Kidney epithelial cell (primary cell): ENCODE measurements around the gene AKR1C1. TPM values are rescaled to one million over a fixed set of nuclear protein-coding genes. Genes with fewer than 3 reads are reported as not detected.
"Not testable (repeated sequence)": the region's sequence is repeated elsewhere in the genome, so short reads cannot be mapped to it uniquely, and the experiment has no call there.

Experiments used
- DNase-seq: peaks from one replicate; pipeline ENCODE4 v3.0.0-alpha.2; 2010; ENCODE audit warnings: low read depth
- H3K27me3 ChIP-seq: 2 replicates; pipeline ENCODE4 v1.6.0; 2011; ENCODE audit warnings: low read length; ENCODE audit not compliant: control insufficient read depth, insufficient read depth
- H3K36me3 ChIP-seq: 2 replicates; pipeline ENCODE4 v1.5.1; 2011; ENCODE audit warnings: low read length; ENCODE audit not compliant: control insufficient read depth, insufficient read depth
- H3K4me3 ChIP-seq: 2 replicates; pipeline ENCODE4 v1.5.1; 2011; ENCODE audit warnings: low read depth, mild to moderate bottlenecking, control low read depth, low read length
- CTCF ChIP-seq: IDR thresholded peaks from 2 replicates; pipeline ENCODE4 v1.5.1; 2011; ENCODE audit warnings: mild to moderate bottlenecking, moderate library complexity, low read length, control low read depth, inconsistent platforms; ENCODE audit not compliant: insufficient read depth, poor library complexity, severe bottlenecking
- total RNA-seq: library from RNA; depleted of rRNA; stranded (reverse); fragments of >200 nt; gene quantifications from 2 replicates; pipeline ENCODE4 v1.2.3, GENCODE V29; 2015

The AKR1C1 gene
- total RNA-seq, 1 donor from 2014 or later = 1.2 TPM

GRCh38 chr10:4941540-4942330 lies 21.5 kb upstream of the AKR1C1 start:
- Histone ChIP-seq H3K36me3 (no peaks in the 10 kb centered on the region), H3K27me3 (no peaks in the 10 kb centered on the region), H3K4me3 (no peak overlapping the region)
- no peak for DNase-seq
- TF ChIP-seq CTCF = no peak

- H3K27me3 ChIP-seq, DNase-seq, H3K4me3 ChIP-seq, H3K36me3 ChIP-seq: not testable (repeated sequence)
- peak; percentile 20 for TF ChIP-seq CTCF
Observed at GRCh38 chr10:4942931-4943330, 20.3 kb upstream of the AKR1C1 start.

GRCh38 chr10:4943416-4943815 lies 19.8 kb upstream of the AKR1C1 start:
- not testable (repeated sequence) for DNase-seq, H3K27me3 ChIP-seq, H3K36me3 ChIP-seq, H3K4me3 ChIP-seq

- Histone ChIP-seq H3K27me3 (no peaks in the 10 kb centered on the region), H3K4me3 (no peak overlapping the region), H3K36me3 (no peaks in the 10 kb centered on the region)
- no peak for TF ChIP-seq CTCF
- DNase-seq = no peak
Observed at GRCh38 chr10:4943821-4944220, 19.4 kb upstream of the AKR1C1 start.

- H3K27me3 ChIP-seq = no peaks in the 10 kb centered on the region
- H3K4me3 ChIP-seq = no peak overlapping the region
- no peaks in the 10 kb centered on the region for H3K36me3 ChIP-seq
- no peak for DNase-seq
- TF ChIP-seq CTCF = no peak
Observed at GRCh38 chr10:4944841-4945240, 18.4 kb upstream of the AKR1C1 start.

GRCh38 chr10:4945766-4946717 lies 17.2 kb upstream of the AKR1C1 start:
- H3K4me3 ChIP-seq = no peak overlapping the region
- no peak for TF ChIP-seq CTCF
- no peak for DNase-seq
- no peaks in the 10 kb centered on the region for H3K27me3 ChIP-seq
- no peaks in the 10 kb centered on the region for H3K36me3 ChIP-seq
